Left lung (tissue), 10 donors: Measurements from ENCODE around the gene P2RX3. TPM values are rescaled to one million over a fixed set of nuclear protein-coding genes. Genes with fewer than 3 reads are reported as not detected.

Experiments used
- ATAC-seq: fragments of 200-7000 bp; cut with Tn5 transposase; one replicate; pipeline ENCODE4 v1.9.1; 2020; ENCODE audit warnings: moderate library complexity
- DNase-seq, 4 donors: peaks; one replicate each; pipeline ENCODE4 v3.0.0-alpha.2; 2013 to 2020
- H3K27ac ChIP-seq, 2 donors: fragments of 200-600 bp; sonication (generic) in 1 of 2; one replicate each; pipeline versions ENCODE4 v1.5.0 to v1.8.0; 2020 to 2021
- H3K27me3 ChIP-seq, 2 donors: fragments of 200-600 bp; sonication (generic) in 1 of 2; one replicate each; pipeline versions ENCODE4 v1.5.0 to v1.8.0; 2020 to 2021
- H3K36me3 ChIP-seq, 2 donors: fragments of 200-600 bp; sonication (generic) in 1 of 2; one replicate each; pipeline versions ENCODE4 v1.5.0 to v1.8.0; 2020 to 2021
- H3K4me1 ChIP-seq, 2 donors: fragments of 200-600 bp; one replicate each; pipeline ENCODE4 v1.8.0; 2021
- H3K4me3 ChIP-seq, 2 donors: fragments of 200-600 bp; sonication (generic) in 1 of 2; one replicate each; pipeline versions ENCODE4 v1.5.0 to v1.8.0; 2020 to 2021; ENCODE audit warnings: mild to moderate bottlenecking in 1 of 2
- H3K9me3 ChIP-seq, 2 donors: fragments of 200-600 bp; sonication (generic) in 1 of 2; one replicate each; pipeline versions ENCODE4 v1.5.0 to v1.8.0; 2020 to 2021
- intact Hi-C, 2 donors: fragments of 100-400 bp; cut with DNase I; formaldehyde crosslinking; loops; one replicate each; pipeline versions ENCODE4 v1.11.2 to v1.14.2; 2022
- polyA plus RNA-seq, 6 donors: library from polyadenylated mRNA; unstranded; fragments of 120-200 nt; gene quantifications; one replicate each; pipeline ENCODE4 v1.2.1, GENCODE V29; 2013; ENCODE audit not compliant: insufficient read length in 6 of 6
- total RNA-seq, 2 donors: library from RNA; stranded (reverse); fragmentation: NEBNext Ultra II Directional; extraction: Animal tissue kit (Norgen Biotek cat#: 25700); gene quantifications; one replicate each; pipeline ENCODE4 v1.2.1, GENCODE V29; 2021
- TF ChIP-seq, protein P1 (sequence below), 2 donors: fragments of 200-600 bp; sonication (generic) in 1 of 2; IDR thresholded peaks; one replicate each; pipeline versions ENCODE4 v1.5.0 to v1.8.0; 2021; ENCODE audit warnings: antibody characterized with exemption in 2 of 2
- donor health status: DM: no; HTN: yes; CAD: no.
- donor health status: DM: no; HTN: no; CAD: no.

The P2RX3 gene
- total and polyA plus RNA-seq, 8 donors, result 0.17 to 0.58 (median 0.28) TPM; not detected in 2

DNA sequence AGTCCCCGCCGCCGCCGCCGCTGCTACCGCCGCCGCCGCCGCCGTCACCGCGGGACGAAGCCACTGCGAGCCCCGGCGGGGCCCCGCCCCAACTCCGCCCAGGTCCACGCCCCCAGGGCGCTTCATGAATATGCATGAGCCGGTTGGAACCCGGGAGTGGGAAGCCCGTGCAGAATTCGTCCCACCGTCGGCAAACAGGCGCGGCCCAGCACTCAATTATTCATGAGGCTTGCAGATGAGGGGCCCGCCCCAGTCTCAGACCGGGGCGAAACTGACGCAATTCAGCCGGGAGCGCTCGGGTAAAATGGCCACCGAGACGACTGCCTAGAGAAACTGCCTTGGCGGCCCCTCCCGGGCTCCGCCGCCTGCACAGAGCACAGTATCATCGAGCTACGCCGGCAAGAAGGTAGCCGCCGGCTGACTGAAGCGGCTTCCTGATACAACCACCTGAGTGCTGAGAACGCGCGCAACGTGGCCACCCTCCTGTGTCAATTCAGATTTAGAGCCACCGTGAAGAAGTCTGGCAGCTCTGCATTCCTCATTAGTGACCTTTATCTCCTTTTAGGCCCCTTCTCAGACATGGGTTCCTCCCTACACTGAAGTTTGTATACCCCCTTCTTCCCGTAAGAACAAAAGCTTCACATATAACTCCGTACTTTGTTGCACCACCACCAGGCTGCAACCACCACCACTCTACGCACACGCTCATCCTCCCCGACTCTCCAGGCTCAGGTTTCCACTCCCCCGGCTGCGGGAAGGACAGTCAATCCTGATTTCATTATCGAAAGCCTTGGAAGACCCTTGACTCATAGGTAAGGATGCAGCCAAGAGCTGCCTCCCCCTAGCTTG lies 13.0 kb upstream of the P2RX3 start, which contains the start of gene TNKS1BP1:
Gene TNKS1BP1, minus strand, starts transcription at position 67 of the 849 bp plus-strand sequence. CDS start 3,067 bp downstream, outside the sequence.
- intact Hi-C loops, result no loop called here
- peak; percentile 79 for ATAC-seq
- H3K36me3 ChIP-seq, result peaks cover 0 to 50% of the 10 kb centered on the region in 2 donors

DNA sequence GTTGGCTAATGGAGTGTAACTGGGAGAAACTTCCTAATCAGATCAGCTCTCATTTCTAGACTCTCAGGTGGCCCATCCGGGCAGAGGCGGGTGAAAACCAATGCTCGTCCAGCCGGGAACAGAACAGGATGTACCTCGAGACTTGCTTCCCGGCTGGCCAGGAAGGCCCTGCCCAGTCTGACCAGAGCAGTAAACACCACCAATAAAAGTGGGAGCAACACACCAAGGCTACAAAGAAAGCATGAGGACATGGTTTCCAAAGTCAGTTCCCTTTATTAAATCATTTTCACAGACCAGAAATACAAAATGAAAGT lies 12.5 kb upstream of the P2RX3 start:
- TF ChIP-seq, protein P1, sequence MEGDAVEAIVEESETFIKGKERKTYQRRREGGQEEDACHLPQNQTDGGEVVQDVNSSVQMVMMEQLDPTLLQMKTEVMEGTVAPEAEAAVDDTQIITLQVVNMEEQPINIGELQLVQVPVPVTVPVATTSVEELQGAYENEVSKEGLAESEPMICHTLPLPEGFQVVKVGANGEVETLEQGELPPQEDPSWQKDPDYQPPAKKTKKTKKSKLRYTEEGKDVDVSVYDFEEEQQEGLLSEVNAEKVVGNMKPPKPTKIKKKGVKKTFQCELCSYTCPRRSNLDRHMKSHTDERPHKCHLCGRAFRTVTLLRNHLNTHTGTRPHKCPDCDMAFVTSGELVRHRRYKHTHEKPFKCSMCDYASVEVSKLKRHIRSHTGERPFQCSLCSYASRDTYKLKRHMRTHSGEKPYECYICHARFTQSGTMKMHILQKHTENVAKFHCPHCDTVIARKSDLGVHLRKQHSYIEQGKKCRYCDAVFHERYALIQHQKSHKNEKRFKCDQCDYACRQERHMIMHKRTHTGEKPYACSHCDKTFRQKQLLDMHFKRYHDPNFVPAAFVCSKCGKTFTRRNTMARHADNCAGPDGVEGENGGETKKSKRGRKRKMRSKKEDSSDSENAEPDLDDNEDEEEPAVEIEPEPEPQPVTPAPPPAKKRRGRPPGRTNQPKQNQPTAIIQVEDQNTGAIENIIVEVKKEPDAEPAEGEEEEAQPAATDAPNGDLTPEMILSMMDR (IDR thresholded peaks at IDR 0.05), result no peak
- no peaks in the 10 kb centered on the region for H3K27me3 ChIP-seq
- DNase-seq (peak in 2 of 4 donors; percentile 26 to 76), ATAC-seq (peak; percentile 19)
- H3K4me1 ChIP-seq, result peaks cover 26 to 49% of the 10 kb centered on the region in 2 donors
- peak overlapping the region; percentile 95 to 96 for H3K27ac ChIP-seq
- H3K9me3 ChIP-seq, result no peaks in the 10 kb centered on the region
- H3K36me3 ChIP-seq, result peaks cover 0 to 51% of the 10 kb centered on the region in 2 donors
- intact Hi-C loops, result no loop called here
- H3K4me3 ChIP-seq, result peak overlapping the region; percentile 70 to 71

More for the DNA sequence above, 13.0 kb upstream of the P2RX3 start, which contains the start of gene TNKS1BP1:
- H3K27ac ChIP-seq, result peak within 1 kb of the TSS; percentile 95 to 96
- peaks cover 31 to 54% of the 10 kb centered on the region in 2 donors for H3K4me1 ChIP-seq
- H3K4me3 ChIP-seq, result peak within 1 kb of the TSS; percentile 70 to 71
- TF ChIP-seq, protein P1 (IDR thresholded peaks at IDR 0.05), result no peak
- no peaks in the 10 kb centered on the region for H3K9me3 ChIP-seq
- peak; percentile 94 to 99 (median 98) for DNase-seq
- no peaks in the 10 kb centered on the region for H3K27me3 ChIP-seq

DNA sequence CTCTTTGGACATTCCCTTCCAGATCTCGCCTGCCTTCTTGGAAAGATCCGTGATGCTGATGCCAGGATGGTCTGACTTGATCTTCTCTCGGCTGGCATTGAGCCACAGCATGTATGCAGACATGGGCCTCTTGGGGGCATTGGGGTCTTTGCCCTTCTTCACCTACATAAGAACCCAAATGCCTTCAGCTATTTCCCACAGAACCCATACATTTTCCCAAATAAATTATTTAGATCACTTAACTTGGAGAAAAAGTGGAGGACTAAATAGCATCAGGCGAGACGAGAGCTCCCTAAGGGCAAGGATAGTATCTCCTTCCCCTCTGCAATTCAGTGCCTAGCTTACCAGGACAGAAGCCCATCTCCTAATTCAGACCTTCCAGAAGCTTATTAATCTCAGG lies 10.4 kb upstream of the P2RX3 start:
- Histone ChIP-seq H3K36me3 (peaks cover 0 to 68% of the 10 kb centered on the region in 2 donors), H3K27me3 (no peaks in the 10 kb centered on the region), H3K9me3 (no peaks in the 10 kb centered on the region), H3K4me3 (no peak overlapping the region), H3K4me1 (peaks cover 17 to 36% of the 10 kb centered on the region in 2 donors), H3K27ac (no peak overlapping the region)
- TF ChIP-seq, protein P1 (IDR thresholded peaks at IDR 0.05), result no peak
- ATAC-seq (no peak), DNase-seq (no peak)
- intact Hi-C loops, result no loop called here

DNA sequence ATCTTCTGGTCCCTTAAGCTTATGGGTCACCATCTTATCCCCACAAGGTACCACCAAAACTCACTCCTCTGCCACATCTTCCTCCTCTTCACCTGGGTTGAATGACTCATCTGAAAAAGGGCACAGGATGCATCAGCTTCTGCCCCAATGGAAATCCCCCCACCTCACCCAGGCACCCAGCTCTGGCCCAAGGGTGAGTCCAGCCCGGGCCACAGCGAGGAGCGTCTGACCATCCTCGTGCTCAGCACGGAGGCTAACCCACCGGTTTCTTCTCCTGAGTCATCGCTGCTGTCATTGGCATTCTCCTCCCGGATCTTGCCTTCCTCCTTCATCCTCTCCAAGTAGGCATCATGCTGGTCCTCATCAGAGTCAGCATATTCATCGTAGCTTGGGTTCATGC lies 8.1 kb upstream of the P2RX3 start:
- Histone ChIP-seq H3K27me3 (no peaks in the 10 kb centered on the region), H3K4me1 (peaks cover 19 to 34% of the 10 kb centered on the region in 2 donors), H3K27ac (no peak overlapping the region), H3K36me3 (peaks cover 0 to 80% of the 10 kb centered on the region in 2 donors), H3K4me3 (no peak overlapping the region), H3K9me3 (no peaks in the 10 kb centered on the region)
- intact Hi-C loops, result no loop called here
- DNase-seq (no peak), ATAC-seq (no peak)
- TF ChIP-seq, protein P1 (IDR thresholded peaks at IDR 0.05), result no peak

DNA sequence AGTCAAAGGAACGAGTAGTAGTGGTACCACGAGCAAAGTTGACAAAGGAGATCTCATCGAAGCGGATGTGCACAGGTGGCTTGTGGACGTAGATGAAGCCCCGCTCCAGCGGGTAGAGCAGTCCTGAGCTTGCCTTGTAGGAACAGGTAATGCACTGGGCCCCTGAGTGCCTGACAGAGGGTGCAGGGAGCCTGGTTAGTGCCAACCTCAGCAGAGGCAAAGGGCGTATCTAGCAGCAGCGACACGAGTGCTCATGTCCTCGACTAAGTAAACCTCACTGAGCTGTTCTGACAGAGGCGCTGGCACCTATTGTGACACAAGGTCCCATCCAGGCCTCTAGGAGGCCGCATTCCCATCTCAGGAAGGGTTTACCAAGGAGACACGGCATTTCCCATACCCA lies 6.4 kb upstream of the P2RX3 start:
- Histone ChIP-seq H3K27me3 (no peaks in the 10 kb centered on the region), H3K9me3 (no peaks in the 10 kb centered on the region), H3K27ac (no peak overlapping the region), H3K4me3 (no peak overlapping the region), H3K36me3 (peaks cover 0 to 72% of the 10 kb centered on the region in 2 donors), H3K4me1 (peaks cover 9 to 28% of the 10 kb centered on the region in 2 donors)
- TF ChIP-seq, protein P1 (IDR thresholded peaks at IDR 0.05), result no peak
- DNase-seq (no peak), ATAC-seq (no peak)
- intact Hi-C loops, result no loop called here
